Duodenal mucosa (tissue), 2 donors: ENCODE data around the gene RCBTB1.
"Not testable (repeated sequence)": the region's sequence is repeated elsewhere in the genome, so short reads cannot be mapped to it uniquely, and the experiment has no call there.

Source experiments
- H3K27ac ChIP-seq: one replicate; pipeline ENCODE4 v1.7.0; 2013; ENCODE audit warnings: low read depth, low read length
- H3K27me3 ChIP-seq, 2 donors: one replicate each; pipeline ENCODE4 v1.7.0; 2013; ENCODE audit warnings: low read length in 2 of 2, control low read depth in 1 of 2; ENCODE audit not compliant: insufficient read depth in 2 of 2, control insufficient read depth in 1 of 2
- H3K36me3 ChIP-seq, 2 donors: one replicate each; pipeline ENCODE4 v1.7.0; 2013; ENCODE audit warnings: low read length in 2 of 2, control low read depth in 1 of 2; ENCODE audit not compliant: insufficient read depth in 2 of 2, control insufficient read depth in 1 of 2
- H3K4me1 ChIP-seq, 2 donors: one replicate each; pipeline ENCODE4 v1.7.0; 2013; ENCODE audit warnings: low read length in 2 of 2, control low read depth in 1 of 2; ENCODE audit not compliant: insufficient read depth in 2 of 2, control insufficient read depth in 1 of 2
- H3K4me3 ChIP-seq, 2 donors: one replicate each; pipeline ENCODE4 v1.7.0; 2013; ENCODE audit warnings: low read length in 2 of 2, low read depth in 1 of 2
- H3K9ac ChIP-seq, 2 donors: one replicate each; pipeline ENCODE4 v1.7.0; 2013; ENCODE audit warnings: low read length in 2 of 2, low read depth in 1 of 2
- H3K9me3 ChIP-seq, 2 donors: one replicate each; pipeline ENCODE4 v1.7.0; 2013; ENCODE audit warnings: low read length in 2 of 2, control low read depth in 1 of 2; ENCODE audit not compliant: control insufficient read depth in 1 of 2

RCBTB1 gene

DNA sequence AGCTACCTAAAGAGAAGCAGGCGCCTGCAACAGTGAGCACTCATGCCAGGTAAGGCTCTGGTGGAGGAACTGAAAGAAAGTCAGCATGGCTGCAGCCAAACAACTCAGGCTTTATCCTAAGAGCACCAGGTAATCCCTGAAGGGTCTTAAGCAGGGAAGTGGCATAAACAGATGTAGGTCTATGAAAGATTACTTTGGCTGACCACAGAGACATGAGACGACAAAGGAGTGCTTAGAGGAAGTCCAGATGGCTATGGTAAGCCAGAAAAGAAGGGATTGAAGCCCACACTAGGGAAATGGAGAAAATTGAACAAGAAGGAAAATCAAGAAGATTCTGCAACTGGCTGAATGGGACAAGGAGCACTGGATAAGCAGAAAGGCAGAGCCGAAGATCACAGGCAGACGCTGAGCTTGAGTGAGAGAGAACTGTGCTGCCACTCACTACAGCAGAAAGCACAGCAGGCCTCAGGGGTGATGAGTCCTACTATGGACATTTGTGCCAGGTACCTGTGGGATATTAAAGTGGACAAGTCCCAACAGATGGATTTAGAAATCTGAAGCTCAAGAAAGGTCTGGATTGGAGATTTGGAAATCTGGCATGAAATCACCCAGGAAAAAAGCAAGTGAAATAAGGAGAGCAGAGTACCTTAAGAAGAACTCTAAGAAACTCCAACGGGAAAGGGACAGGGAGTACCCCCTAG is 4.2 kb downstream of the RCBTB1 start:
- no peak overlapping the region for H3K9ac ChIP-seq

DNA sequence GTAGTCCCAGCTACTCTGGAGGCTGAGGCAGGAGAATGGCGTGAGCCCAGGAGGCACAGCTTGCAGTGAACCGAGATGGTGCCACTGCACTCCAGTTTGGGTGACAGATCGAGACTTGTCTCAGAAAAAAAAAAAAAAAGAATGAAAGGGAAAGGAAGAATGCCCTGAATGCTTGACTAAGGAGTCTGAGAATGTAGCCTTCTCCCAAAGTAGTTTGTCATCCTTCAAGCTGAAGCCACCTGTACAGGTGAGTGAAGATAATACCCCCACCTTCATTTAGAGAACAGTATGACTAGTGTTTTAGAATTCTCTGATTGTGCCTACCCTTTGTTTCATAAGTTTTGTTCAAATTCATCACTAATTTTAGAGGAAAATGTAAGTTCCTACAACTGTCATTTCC is 5.9 kb downstream of the RCBTB1 start:
- H3K4me1 ChIP-seq = peaks cover 7% of the 10 kb centered on the region in 2 donors
- H3K4me3 ChIP-seq = no peak overlapping the region
- no peaks in the 10 kb centered on the region for H3K27me3 ChIP-seq
- no peaks in the 10 kb centered on the region for H3K9me3 ChIP-seq
- no peak overlapping the region for H3K27ac ChIP-seq
- H3K36me3 ChIP-seq = peaks cover 0 to 12% of the 10 kb centered on the region in 2 donors
- no peak overlapping the region for H3K9ac ChIP-seq

More for the DNA sequence above, 4.2 kb downstream of the RCBTB1 start:
- Histone ChIP-seq H3K9me3 (no peaks in the 10 kb centered on the region), H3K4me3 (no peak overlapping the region), H3K27me3 (no peaks in the 10 kb centered on the region), H3K4me1 (peaks cover 10 to 13% of the 10 kb centered on the region in 2 donors), H3K27ac (no peak overlapping the region), H3K36me3 (peaks cover 0 to 12% of the 10 kb centered on the region in 2 donors)

DNA sequence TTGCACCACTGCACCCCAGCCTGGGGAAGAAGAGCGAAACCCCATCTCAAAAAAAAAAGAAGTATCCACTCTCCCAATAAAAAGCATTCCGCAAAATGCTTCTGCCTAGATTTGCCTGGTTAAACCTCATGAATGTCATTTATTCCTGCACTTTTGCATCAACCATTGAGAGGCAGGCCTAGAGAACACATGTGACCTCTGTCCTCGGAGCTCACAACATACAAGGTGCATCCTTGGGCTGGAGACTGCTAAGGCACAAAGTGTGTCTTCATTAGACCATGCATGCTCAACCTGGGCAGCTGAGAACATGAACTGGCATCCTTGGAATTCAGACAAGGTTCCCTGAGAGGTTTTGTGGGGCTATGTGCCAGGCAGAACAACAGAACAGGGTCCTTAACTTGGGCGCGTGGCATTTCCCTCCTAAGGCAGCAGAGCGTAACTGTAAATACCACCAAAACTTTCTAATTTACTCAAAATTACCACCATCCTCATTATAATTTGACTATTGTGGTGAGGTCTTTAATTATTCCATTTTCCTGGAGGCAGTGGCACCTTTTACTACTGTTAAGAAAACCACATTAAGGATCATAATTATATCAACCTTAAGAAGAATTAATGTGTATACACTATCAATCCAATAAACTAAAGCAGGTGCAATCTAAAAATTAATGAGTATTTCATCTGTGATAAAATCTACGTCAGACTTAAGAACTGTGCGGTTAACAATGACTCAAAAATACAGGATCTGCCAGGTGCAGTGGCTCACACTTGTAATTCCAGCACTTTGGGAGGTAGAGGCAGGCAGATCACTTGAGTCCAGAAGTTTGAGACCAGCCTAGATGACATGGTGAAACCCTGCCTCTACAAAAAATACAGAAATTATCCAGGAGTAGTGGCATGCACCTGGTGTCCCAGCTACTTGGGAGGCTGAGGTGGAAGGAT is 13.8 kb downstream of the RCBTB1 start:
- Histone ChIP-seq H3K27me3 (no peaks in the 10 kb centered on the region), H3K4me3 (no peak overlapping the region), H3K9ac (no peak overlapping the region), H3K9me3 (no peaks in the 10 kb centered on the region), H3K27ac (no peak overlapping the region), H3K4me1 (no peaks in the 10 kb centered on the region), H3K36me3 (peaks cover 0 to under 1% of the 10 kb centered on the region in 2 donors)

DNA sequence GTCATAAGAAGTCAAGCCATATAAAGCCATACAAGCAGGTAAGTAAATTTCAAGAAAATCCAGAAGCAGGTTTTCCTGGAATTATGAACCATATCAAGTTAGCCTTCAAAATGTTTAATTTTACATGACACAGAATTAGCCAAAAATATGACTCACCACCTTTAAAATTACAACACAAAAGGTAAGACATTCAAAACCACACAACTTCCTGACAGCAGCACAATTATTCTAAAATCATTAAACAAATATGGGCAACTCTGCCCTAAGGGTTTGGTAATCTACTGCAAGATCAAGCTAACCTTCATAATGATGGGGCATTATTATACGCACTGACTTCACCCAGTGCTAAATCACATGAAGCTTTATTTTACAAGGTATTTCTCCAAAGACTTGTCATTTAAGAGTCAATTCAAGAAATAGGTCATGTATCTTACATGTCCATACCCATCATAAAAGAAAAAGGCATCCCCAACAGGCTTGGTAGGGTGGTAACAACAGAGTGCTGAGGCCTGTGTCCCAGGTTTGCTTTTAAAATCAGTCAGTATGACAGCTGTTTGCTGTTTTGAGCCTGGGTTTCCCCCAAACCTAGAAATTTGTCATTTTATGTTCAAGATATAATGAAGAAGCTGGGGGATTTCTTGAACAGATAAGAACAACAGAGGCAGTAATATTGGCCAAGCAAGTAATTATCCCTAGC is 15.2 kb downstream of the RCBTB1 start:
- Histone ChIP-seq H3K27me3 (no peaks in the 10 kb centered on the region), H3K9ac (no peak overlapping the region), H3K4me1 (no peaks in the 10 kb centered on the region), H3K27ac (no peak overlapping the region), H3K4me3 (no peak overlapping the region), H3K9me3 (no peaks in the 10 kb centered on the region), H3K36me3 (peaks cover 0 to 3% of the 10 kb centered on the region in 2 donors)

DNA sequence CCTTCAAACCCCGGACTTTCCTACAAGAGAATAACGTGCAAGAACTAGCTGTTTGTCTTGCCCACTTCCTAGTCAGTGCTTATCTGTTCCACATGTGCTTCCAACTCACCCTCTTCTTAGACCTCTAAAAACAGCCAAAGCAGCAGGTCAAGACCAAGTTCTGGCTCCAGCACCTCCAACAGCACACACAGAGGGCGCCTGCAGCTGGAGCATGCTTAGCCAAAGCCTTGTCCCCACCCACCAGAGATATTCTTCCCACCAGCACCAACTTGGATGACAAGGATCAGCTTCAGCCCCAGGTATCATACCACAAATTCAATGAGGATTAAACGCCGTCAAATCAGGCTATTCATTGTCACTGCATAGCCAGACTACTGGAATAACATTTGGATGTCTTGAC is 17.9 kb downstream of the RCBTB1 start:
- H3K9ac ChIP-seq = no peak overlapping the region
- no peak overlapping the region for H3K4me3 ChIP-seq
- H3K27ac ChIP-seq = no peak overlapping the region
- H3K4me1 ChIP-seq = no peaks in the 10 kb centered on the region
- no peaks in the 10 kb centered on the region for H3K9me3 ChIP-seq
- H3K36me3 ChIP-seq = peaks cover 0 to 3% of the 10 kb centered on the region in 2 donors
- H3K27me3 ChIP-seq = no peaks in the 10 kb centered on the region

DNA sequence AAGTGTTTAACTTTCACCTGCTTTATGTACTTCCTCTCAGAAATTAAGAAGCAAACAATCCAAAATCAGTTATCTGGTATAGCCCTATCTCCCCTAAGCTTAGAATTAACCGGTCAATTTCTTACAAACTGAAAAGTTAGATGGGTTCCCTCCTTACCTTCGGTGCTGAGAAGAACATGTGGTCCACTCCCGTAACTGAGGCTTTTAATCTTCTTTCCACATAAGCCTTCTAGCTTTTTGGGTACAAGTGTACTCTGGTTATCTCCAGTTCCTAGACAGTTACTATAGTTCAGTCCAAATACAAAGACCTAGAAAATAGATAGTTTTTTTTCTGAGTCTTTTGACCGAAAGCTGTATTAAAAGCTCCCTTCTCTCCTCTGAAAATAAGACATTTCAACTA is 18.9 kb downstream of the RCBTB1 start:
- H3K36me3 ChIP-seq = peaks cover 0 to 3% of the 10 kb centered on the region in 2 donors
- H3K27ac ChIP-seq = no peak overlapping the region
- no peak overlapping the region for H3K4me3 ChIP-seq
- H3K9me3 ChIP-seq = no peaks in the 10 kb centered on the region
- no peak overlapping the region for H3K9ac ChIP-seq
- H3K4me1 ChIP-seq = no peaks in the 10 kb centered on the region
- H3K27me3 ChIP-seq = no peaks in the 10 kb centered on the region

DNA sequence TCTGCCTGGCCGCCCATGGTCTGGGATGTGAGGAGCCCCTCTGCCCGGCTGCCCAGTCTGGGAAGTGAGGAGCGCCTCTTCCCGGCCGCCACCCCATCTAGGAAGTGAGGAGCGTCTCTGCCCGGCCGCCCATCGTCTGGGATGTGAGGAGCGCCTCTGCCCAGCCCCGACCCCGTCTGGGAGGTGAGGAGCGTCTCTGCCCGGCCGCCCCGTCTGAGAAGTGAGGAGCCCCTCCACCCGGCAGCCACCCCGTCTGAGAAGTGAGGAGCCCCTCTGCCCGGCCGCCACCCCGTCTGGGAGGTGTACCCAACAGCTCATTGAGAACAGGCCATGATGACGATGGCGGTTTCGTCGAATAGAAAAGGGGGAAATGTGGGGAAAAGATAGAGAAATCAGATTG is 19.9 kb downstream of the RCBTB1 start:
- H3K27me3 ChIP-seq, H3K4me3 ChIP-seq, H3K36me3 ChIP-seq, H3K9ac ChIP-seq, H3K4me1 ChIP-seq, H3K9me3 ChIP-seq, H3K27ac ChIP-seq: not testable (repeated sequence)

DNA sequence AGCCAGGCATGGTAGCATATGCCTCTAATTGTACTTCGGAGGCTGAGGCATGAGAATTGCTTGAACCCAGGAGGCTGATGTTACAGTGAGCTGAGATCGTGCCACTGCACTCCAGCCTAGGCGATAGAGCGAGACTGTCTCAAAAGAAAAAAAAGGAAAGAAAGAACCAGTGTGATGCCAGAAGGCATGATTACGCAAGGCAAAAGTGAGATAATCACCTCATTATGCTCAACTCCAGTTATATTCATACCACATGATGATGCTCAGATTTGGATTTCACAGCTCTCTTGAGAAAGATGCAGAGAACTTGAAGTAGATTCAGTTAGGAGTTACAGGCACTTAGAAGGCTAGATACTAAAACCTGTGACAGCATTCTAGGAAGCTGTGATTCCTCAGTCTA is 21.8 kb downstream of the RCBTB1 start:
- no peak overlapping the region for H3K27ac ChIP-seq
- peaks cover 8% of the 10 kb centered on the region in 2 donors for H3K4me1 ChIP-seq
- no peaks in the 10 kb centered on the region for H3K27me3 ChIP-seq
- no peak overlapping the region for H3K4me3 ChIP-seq
- H3K9ac ChIP-seq = no peak overlapping the region
- H3K9me3 ChIP-seq = no peaks in the 10 kb centered on the region
- H3K36me3 ChIP-seq = peaks cover 0 to 9% of the 10 kb centered on the region in 2 donors

DNA sequence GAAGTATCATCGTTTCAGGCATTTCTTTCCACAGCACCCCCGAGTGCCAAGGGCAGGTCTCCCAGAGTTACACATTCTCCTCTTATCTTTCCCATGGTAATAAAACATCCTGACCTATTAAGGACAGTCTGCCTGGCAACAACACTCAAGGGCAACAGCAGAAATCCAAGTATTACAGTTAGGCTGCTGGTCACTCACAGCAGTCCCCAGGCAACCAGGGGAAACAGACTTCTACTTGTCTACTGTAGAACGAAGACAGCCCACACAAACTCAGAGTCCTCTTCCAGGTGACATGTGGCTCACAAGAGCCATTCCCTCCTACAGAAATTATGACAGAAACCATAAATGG is 24.3 kb downstream of the RCBTB1 start:
- H3K4me3 ChIP-seq = no peak overlapping the region
- no peaks in the 10 kb centered on the region for H3K27me3 ChIP-seq
- H3K4me1 ChIP-seq = peaks cover 8% of the 10 kb centered on the region in 2 donors
- H3K27ac ChIP-seq = no peak overlapping the region
- no peaks in the 10 kb centered on the region for H3K9me3 ChIP-seq
- no peak overlapping the region for H3K9ac ChIP-seq
- peaks cover 0 to 14% of the 10 kb centered on the region in 2 donors for H3K36me3 ChIP-seq
